Endothelial cell of umbilical vein (primary cell): ENCODE measurements around the gene PLEKHA6. TPM values are rescaled to one million over a fixed set of nuclear protein-coding genes. Genes with fewer than 3 reads are reported as not detected.

Experiments
- BruUV-seq: library from RNA; stranded (reverse); fragments of 400-500 nt; replicated peaks from 2 replicates; lab custom pipeline; 2021; lab: Mats Ljungman, UMichigan
- CTCF ChIA-PET: fragments of 300-600, 350-600 bp; sonication (Branson Sonifier 250); formaldehyde crosslinking; loops from one replicate; lab custom pipeline; 2021; ENCODE audit warnings: antibody characterized with exemption, inconsistent platforms; lab: Charles Lee
- POLR2A ChIA-PET: fragments of 300-600, 350-600 bp; sonication (Branson Sonifier 250); formaldehyde crosslinking; loops from one replicate; lab custom pipeline; 2021; ENCODE audit warnings: antibody characterized with exemption, inconsistent platforms; lab: Charles Lee
- DNase-seq: peaks from one replicate; pipeline ENCODE4 v3.0.0-alpha.2; 2011; ENCODE audit warnings: low read depth, low spot score
- FAIRE-seq: peaks from 2 replicates; lab custom pipeline; 2011; peaks lifted over from hg19 to GRCh38; lab: Jason Lieb, UNC
- H2AFZ ChIP-seq: 2 replicates; pipeline ENCODE4 v1.6.0; 2012; ENCODE audit warnings: low read depth, low read length, control low read depth, inconsistent platforms
- H3K27ac ChIP-seq: 2 replicates; pipeline ENCODE4 v1.5.1; 2011; ENCODE audit warnings: low read depth, mild to moderate bottlenecking, control low read depth, low read length, moderate library complexity; ENCODE audit not compliant: insufficient read depth
- H3K27me3 ChIP-seq, 2 experiments: 2 replicates each; pipeline versions ENCODE4 v1.6.0 to v1.6.1; 2011; ENCODE audit warnings: low read length in 2 of 2, mixed read lengths in 1 of 2; ENCODE audit not compliant: control insufficient read depth in 2 of 2, insufficient read depth in 2 of 2
- H3K36me3 ChIP-seq, 2 experiments: 2 replicates in 1 of 2; 3 replicates in 1 of 2; pipeline ENCODE4 v1.5.1; 2011; ENCODE audit warnings: low read length in 2 of 2, mild to moderate bottlenecking in 1 of 2, moderate library complexity in 1 of 2; ENCODE audit not compliant: control insufficient read depth in 2 of 2, insufficient read depth in 2 of 2; ENCODE audit errors: extremely low read depth in 1 of 2
- H3K4me1 ChIP-seq: 3 replicates; pipeline ENCODE4 v1.5.1; 2011; ENCODE audit warnings: mild to moderate bottlenecking, low read length; ENCODE audit not compliant: control insufficient read depth, insufficient read depth; ENCODE audit errors: extremely low read depth
- H3K4me2 ChIP-seq: 2 replicates; pipeline ENCODE4 v1.6.1; 2011; ENCODE audit warnings: low read length, control low read depth, mixed read lengths; ENCODE audit not compliant: insufficient read depth
- H3K4me3 ChIP-seq, 3 experiments: fragments of 200-600 bp in 1 of 3; sonication (generic), shearing (Covaris generic) in 1 of 3; replicated peaks in 1 of 3; 2 replicates each; pipeline ENCODE4 v1.5.1; 2011 to 2016; ENCODE audit warnings: control low read depth in 3 of 3, low read length in 3 of 3, mild to moderate bottlenecking in 2 of 3, inconsistent platforms in 1 of 3, low read depth in 1 of 3, moderate library complexity in 1 of 3; ENCODE audit not compliant: insufficient read depth in 1 of 3
- H3K79me2 ChIP-seq: 2 replicates; pipeline ENCODE4 v1.6.0; 2012; ENCODE audit warnings: low read length, inconsistent platforms; ENCODE audit not compliant: control insufficient read depth, insufficient read depth
- H3K9ac ChIP-seq: replicated peaks from 2 replicates; pipeline ENCODE3; 2011; ENCODE audit warnings: low read length, control low read depth; ENCODE audit not compliant: insufficient read depth; ENCODE audit errors: extremely low read depth
- H3K9me1 ChIP-seq: replicated peaks from 3 replicates; pipeline ENCODE4 v1.6.0; 2011; ENCODE audit warnings: mild to moderate bottlenecking, low read length; ENCODE audit not compliant: control insufficient read depth, insufficient read depth; ENCODE audit errors: extremely low read depth
- H3K9me3 ChIP-seq: replicated peaks from 2 replicates; pipeline ENCODE4 v1.5.1; 2012; ENCODE audit warnings: low read length, inconsistent platforms; ENCODE audit not compliant: control insufficient read depth, insufficient read depth
- H4K20me1 ChIP-seq: replicated peaks from 2 replicates; pipeline ENCODE3; 2011; ENCODE audit warnings: mild to moderate bottlenecking, low read length; ENCODE audit not compliant: control insufficient read depth, insufficient read depth; ENCODE audit errors: extremely low read depth
- EZH2 ChIP-seq: IDR thresholded peaks from 2 replicates; pipeline ENCODE4 v1.6.1; 2012; ENCODE audit warnings: borderline replicate concordance, low read depth, mild to moderate bottlenecking, moderate library complexity, low read length, inconsistent platforms; ENCODE audit not compliant: severe bottlenecking
- FOS ChIP-seq: IDR thresholded peaks from 2 replicates; pipeline ENCODE4 v1.6.1; 2011; ENCODE audit warnings: mild to moderate bottlenecking, low read length, moderate library complexity, borderline replicate concordance; ENCODE audit not compliant: insufficient read depth
- GATA2 ChIP-seq: IDR thresholded peaks from 2 replicates; pipeline ENCODE4 v1.7.0; 2011; ENCODE audit warnings: low read depth, mild to moderate bottlenecking, moderate library complexity, mixed read lengths, low read length; ENCODE audit not compliant: insufficient read length, insufficient read depth
- JUN ChIP-seq: IDR thresholded peaks from 2 replicates; pipeline ENCODE4 v1.6.1; 2011; ENCODE audit warnings: borderline replicate concordance, low read depth; ENCODE audit not compliant: insufficient read length, insufficient read depth
- MYC ChIP-seq: IDR thresholded peaks from one replicate; pipeline ENCODE4 v1.6.1; 2011; ENCODE audit warnings: mild to moderate bottlenecking, low read depth, low read length
- POLR2A ChIP-seq: IDR thresholded peaks from 2 replicates; pipeline ENCODE4 v1.6.1; 2012; ENCODE audit warnings: low read depth, mild to moderate bottlenecking, control low read depth, low read length
- POLR2AphosphoS5 ChIP-seq: IDR thresholded peaks from 2 replicates; pipeline ENCODE4 v1.6.1; 2012; ENCODE audit warnings: low read depth, mild to moderate bottlenecking, control low read depth, low read length, moderate library complexity; ENCODE audit not compliant: insufficient read depth
- dilution Hi-C: fragments of 300-500 bp; cut with MboI; formaldehyde crosslinking; loops from one replicate; pipeline ENCODE4 v1.15.0; 2019; ENCODE audit warnings: low sequenced_read_pairs; ENCODE audit not compliant: extremely low pct_ligation_motif_present
- intact Hi-C: fragments of 100-400 bp; cut with micrococcal nuclease; formaldehyde crosslinking; loops from one replicate; pipeline ENCODE4 v1.10.0; 2022
- polyA plus RNA-seq, 4 experiments: library from polyadenylated mRNA; depleted of rRNA in 3 of 4; stranded (reverse) in 3 of 4; unstranded in 1 of 4; fragments of >200 nt; gene quantifications; 2 replicates each; pipeline versions ENCODE4 v1.2.1 to v1.2.3, GENCODE V29; 2011 to 2012; ENCODE audit warnings: missing spikeins in 1 of 4
- total RNA-seq: library from RNA; stranded (reverse); gene quantifications from 2 replicates; pipeline ENCODE4 v1.2.3, GENCODE V29; 2021
- TF ChIP-seq, protein P1 (sequence below): IDR thresholded peaks from 2 replicates; pipeline ENCODE4 v1.6.1; 2011; ENCODE audit not compliant: insufficient read depth, insufficient read length
- TF ChIP-seq, protein P2 (sequence below), 2 donors: IDR thresholded peaks; 1 replicate in 1 of 2; 2 replicates in 1 of 2; pipeline ENCODE4 v1.5.1; 2011; ENCODE audit warnings: low read length in 2 of 2, mild to moderate bottlenecking in 2 of 2, moderate library complexity in 2 of 2, control low read depth in 1 of 2, inconsistent platforms in 1 of 2, low read depth in 1 of 2; ENCODE audit not compliant: insufficient read depth in 1 of 2; ENCODE audit errors: extremely low read depth in 1 of 2

The PLEKHA6 gene
- total and polyA plus RNA-seq, 2 donors (not counting 3 experiments of a cell fraction or from before 2014, with no cell fraction given), result 2.1 to 15.0 TPM

DNA sequence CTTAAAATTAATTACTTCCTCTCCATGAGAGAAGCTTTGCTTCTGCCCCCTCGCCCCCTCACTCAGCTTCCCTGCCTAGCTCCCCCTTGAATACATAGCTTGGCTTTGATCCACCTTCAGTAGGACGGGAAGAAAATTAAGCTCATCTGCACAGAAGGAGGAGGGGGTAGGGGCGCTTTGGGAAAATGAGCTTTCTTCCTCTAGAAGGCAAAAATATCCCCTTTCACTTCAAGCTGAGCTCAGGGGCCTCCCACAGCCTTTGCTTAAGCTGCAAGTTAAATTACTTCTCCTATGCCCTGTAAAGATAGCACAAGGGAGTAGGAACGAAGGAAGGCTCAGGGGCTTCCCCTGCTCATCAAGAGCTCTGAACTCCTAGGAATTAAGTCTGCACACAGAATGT lies 80.8 kb downstream of the PLEKHA6 start:
- H3K27ac ChIP-seq, result no peak overlapping the region

More for the DNA sequence above, 80.8 kb downstream of the PLEKHA6 start:
- Histone ChIP-seq H3K4me3 (no peak overlapping the region), H3K4me1 (no peaks in the 10 kb centered on the region), H3K4me2 (no peak overlapping the region), H3K27me3 (no peaks in the 10 kb centered on the region), H3K9me3 (no peaks in the 10 kb centered on the region), H3K79me2 (no peaks in the 10 kb centered on the region), H3K9ac (no peak overlapping the region), H4K20me1 (no peaks in the 10 kb centered on the region), H3K36me3 (no peaks in the 10 kb centered on the region), H2AFZ (no peak overlapping the region), H3K9me1 (no peaks in the 10 kb centered on the region)
- FAIRE-seq (no peak), DNase-seq (no peak)
- ChIA-PET POLR2A (no interaction called here), CTCF (interaction anchor here (0.7 to 2.1 kb wide), 8 partner anchors 9 to 72 kb away, joined by 3 to 7 read pairs (median 4); partner anchors contain the start of gene GOLT1A)
- intact Hi-C loops, result no loop called here
- no peak for TF ChIP-seq POLR2A
- TF ChIP-seq POLR2AphosphoS5, result no peak
- TF ChIP-seq, protein P1, sequence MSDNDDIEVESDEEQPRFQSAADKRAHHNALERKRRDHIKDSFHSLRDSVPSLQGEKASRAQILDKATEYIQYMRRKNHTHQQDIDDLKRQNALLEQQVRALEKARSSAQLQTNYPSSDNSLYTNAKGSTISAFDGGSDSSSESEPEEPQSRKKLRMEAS, result no peak
- no peak for TF ChIP-seq EZH2
- TF ChIP-seq FOS, result no peak
- TF ChIP-seq, protein P2, sequence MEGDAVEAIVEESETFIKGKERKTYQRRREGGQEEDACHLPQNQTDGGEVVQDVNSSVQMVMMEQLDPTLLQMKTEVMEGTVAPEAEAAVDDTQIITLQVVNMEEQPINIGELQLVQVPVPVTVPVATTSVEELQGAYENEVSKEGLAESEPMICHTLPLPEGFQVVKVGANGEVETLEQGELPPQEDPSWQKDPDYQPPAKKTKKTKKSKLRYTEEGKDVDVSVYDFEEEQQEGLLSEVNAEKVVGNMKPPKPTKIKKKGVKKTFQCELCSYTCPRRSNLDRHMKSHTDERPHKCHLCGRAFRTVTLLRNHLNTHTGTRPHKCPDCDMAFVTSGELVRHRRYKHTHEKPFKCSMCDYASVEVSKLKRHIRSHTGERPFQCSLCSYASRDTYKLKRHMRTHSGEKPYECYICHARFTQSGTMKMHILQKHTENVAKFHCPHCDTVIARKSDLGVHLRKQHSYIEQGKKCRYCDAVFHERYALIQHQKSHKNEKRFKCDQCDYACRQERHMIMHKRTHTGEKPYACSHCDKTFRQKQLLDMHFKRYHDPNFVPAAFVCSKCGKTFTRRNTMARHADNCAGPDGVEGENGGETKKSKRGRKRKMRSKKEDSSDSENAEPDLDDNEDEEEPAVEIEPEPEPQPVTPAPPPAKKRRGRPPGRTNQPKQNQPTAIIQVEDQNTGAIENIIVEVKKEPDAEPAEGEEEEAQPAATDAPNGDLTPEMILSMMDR (IDR thresholded peaks at IDR 0.05; ENCODE audit: extremely low read depth in 1 of 2, insufficient read depth in 1 of 2, low read depth in 1 of 2, low read length in 2 of 2), result no peak
- no peak for TF ChIP-seq GATA2
- no peak for TF ChIP-seq MYC
- TF ChIP-seq JUN, result no peak
- dilution Hi-C loops, result no loop called here
- no TSS peak for BruUV-seq
